PFSK-1 (cell line): ENCODE data around the gene R3HCC1L.

Experiments used
- POLR2AphosphoS5 ChIP-seq: IDR thresholded peaks from 2 replicates; pipeline ENCODE4 v1.6.1; 2012; ENCODE audit warnings: low read depth, mild to moderate bottlenecking, control low read depth, low read length, moderate library complexity
- TAF1 ChIP-seq: IDR thresholded peaks from 2 replicates; pipeline ENCODE4 v1.6.1; 2012; ENCODE audit warnings: low read length, control low read depth, borderline replicate concordance; ENCODE audit not compliant: insufficient read depth

DNA sequence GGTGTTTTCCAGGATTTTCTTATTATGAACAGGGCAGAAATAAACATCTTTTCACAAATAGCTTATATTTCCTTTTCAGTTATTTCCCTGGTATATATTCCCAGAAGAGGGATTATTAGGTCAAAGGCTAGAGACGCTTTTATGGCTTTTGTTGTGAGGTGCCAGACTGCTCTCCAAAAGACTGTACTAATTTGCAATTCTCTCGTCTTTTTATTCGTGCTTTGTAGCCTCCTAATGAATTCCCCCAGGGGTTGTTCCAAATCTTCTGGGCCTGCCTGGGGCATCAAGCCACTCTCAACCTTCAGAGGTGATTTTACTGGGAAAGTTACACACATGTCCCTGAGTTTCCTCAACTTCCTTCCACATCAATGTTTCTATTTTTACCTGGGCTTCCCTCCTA is 34.0 kb upstream of the R3HCC1L start:
- TF ChIP-seq POLR2AphosphoS5 (no peak), TAF1 (no peak)
